LNCaP clone FGC (cell line): ENCODE results near the gene TMEM244.

Experiments
- DNase-seq: peaks from one replicate; pipeline ENCODE4 v3.0.0-alpha.2; 2011; ENCODE audit warnings: low read depth
- H3K4me3 ChIP-seq: 2 replicates; pipeline ENCODE4 v1.5.1; 2011; ENCODE audit warnings: mild to moderate bottlenecking, low read depth, low read length, control low read depth
- CTCF ChIP-seq: IDR thresholded peaks from 2 replicates; pipeline ENCODE4 v1.5.1; 2012; ENCODE audit warnings: mild to moderate bottlenecking; ENCODE audit not compliant: control insufficient read depth, insufficient read depth; ENCODE audit errors: extremely low read depth

TMEM244 gene

GRCh38 chr6:129901910-129902309, 40.8 kb upstream of the TMEM244 start:
- TF ChIP-seq CTCF: no peak
- no peak for DNase-seq
- H3K4me3 ChIP-seq: no peak overlapping the region

GRCh38 chr6:129895692-129896091, 34.6 kb upstream of the TMEM244 start:
- DNase-seq: no peak

GRCh38 chr6:129894921-129895320, 33.8 kb upstream of the TMEM244 start:
- no peak for TF ChIP-seq CTCF
- DNase-seq: no peak
- H3K4me3 ChIP-seq: no peak overlapping the region

More at GRCh38 chr6:129895692-129896091, 34.6 kb upstream of the TMEM244 start:
- H3K4me3 ChIP-seq: no peak overlapping the region
- TF ChIP-seq CTCF: no peak

GRCh38 chr6:129893640-129894039, 32.5 kb upstream of the TMEM244 start:
- peak; percentile 23 for DNase-seq
- peak; percentile 51 for TF ChIP-seq CTCF
- H3K4me3 ChIP-seq: no peak overlapping the region

- H3K4me3 ChIP-seq: no peak overlapping the region
- no peak for TF ChIP-seq CTCF
- DNase-seq: no peak
Observed at GRCh38 chr6:129890701-129891100, 29.6 kb upstream of the TMEM244 start.

- no peak for DNase-seq
- no peak for TF ChIP-seq CTCF
- H3K4me3 ChIP-seq: no peak overlapping the region
Observed at GRCh38 chr6:129890164-129890563, 29.0 kb upstream of the TMEM244 start.

GRCh38 chr6:129889580-129889979, 28.5 kb upstream of the TMEM244 start:
- no peak overlapping the region for H3K4me3 ChIP-seq
- no peak for TF ChIP-seq CTCF
- DNase-seq: no peak
